SK-N-SH (cell line): ENCODE measurements around the gene ROS1. TPM values are rescaled to one million over a fixed set of nuclear protein-coding genes. Genes with fewer than 3 reads are reported as not detected.

Experiments used
- CTCF ChIA-PET: fragments of 300-600, 350-600 bp; formaldehyde crosslinking; extraction: SDS; loops from one replicate; lab custom pipeline; 2021; lab: Yijun Ruan, JAX
- POLR2A ChIA-PET: fragments of 350-600 bp; sonication (Branson Sonifier 250); formaldehyde crosslinking; extraction: SDS; loops from one replicate; lab custom pipeline; 2020; ENCODE audit warnings: antibody characterized with exemption, inconsistent platforms; lab: Yijun Ruan, JAX
- DNase-seq: peaks from one replicate; pipeline ENCODE4 v3.0.0; 2012
- H2AFZ ChIP-seq: fragments of 200-600 bp; sonication (generic); 2 replicates; pipeline ENCODE4 v1.8.1; 2016; ENCODE audit warnings: antibody characterized with exemption, mild to moderate bottlenecking, low read depth
- H3F3A ChIP-seq: fragments of 200-600 bp; sonication (generic); replicated peaks from 2 replicates; pipeline ENCODE3; 2016; ENCODE audit warnings: antibody characterized with exemption, mild to moderate bottlenecking; ENCODE audit not compliant: insufficient read depth
- H3K27ac ChIP-seq, 2 experiments: fragments of 200-500 bp in 1 of 2; fragments of 200-600 bp in 1 of 2; sonication (Bioruptor generic) in 1 of 2; sonication (generic), shearing (Covaris generic) in 1 of 2; 2 replicates each; pipeline versions ENCODE4 v1.5.1 to v1.6.1; 2014 to 2016; ENCODE audit warnings: low read depth in 2 of 2, inconsistent platforms in 1 of 2, low read length in 1 of 2, mild to moderate bottlenecking in 1 of 2, mixed read lengths in 1 of 2
- H3K27me3 ChIP-seq: fragments of 200-600 bp; sonication (generic), shearing (Covaris generic); 2 replicates; pipeline ENCODE4 v1.6.1; 2016; ENCODE audit warnings: mixed run types; ENCODE audit not compliant: insufficient read depth
- H3K36me3 ChIP-seq, 2 experiments: fragments of 200-500 bp in 1 of 2; fragments of 200-600 bp in 1 of 2; sonication (Bioruptor generic) in 1 of 2; sonication (generic) in 1 of 2; replicated peaks in 1 of 2; 2 replicates each; pipeline versions ENCODE3 to v1.5.1; 2014 to 2016; ENCODE audit warnings: low read length in 1 of 2, mild to moderate bottlenecking in 1 of 2; ENCODE audit not compliant: insufficient read depth in 2 of 2, control insufficient read depth in 1 of 2
- H3K4me1 ChIP-seq, 2 experiments: fragments of 200-500 bp in 1 of 2; fragments of 200-600 bp in 1 of 2; sonication (Bioruptor generic) in 1 of 2; sonication (generic), shearing (Covaris generic) in 1 of 2; 2 replicates each; pipeline versions ENCODE4 v1.5.1 to v1.6.1; 2014 to 2016; ENCODE audit warnings: low read depth in 1 of 2, low read length in 1 of 2, mixed run types in 1 of 2; ENCODE audit not compliant: insufficient read depth in 2 of 2, control insufficient read depth in 1 of 2
- H3K4me2 ChIP-seq: fragments of 200-600 bp; sonication (generic), shearing (Covaris generic); 2 replicates; pipeline ENCODE4 v1.6.1; 2017; ENCODE audit warnings: mixed run types
- H3K4me3 ChIP-seq, 2 experiments: fragments of 200-500 bp in 1 of 2; fragments of 200-600 bp in 1 of 2; sonication (Bioruptor generic) in 1 of 2; sonication (generic), shearing (Covaris generic) in 1 of 2; 2 replicates each; pipeline versions ENCODE4 v1.5.1 to v1.8.1; 2014 to 2016; ENCODE audit warnings: low read depth in 2 of 2, inconsistent platforms in 1 of 2, low read length in 1 of 2, mild to moderate bottlenecking in 1 of 2, mixed read lengths in 1 of 2, moderate library complexity in 1 of 2
- H3K79me2 ChIP-seq: fragments of 200-600 bp; sonication (generic); 2 replicates; pipeline ENCODE4 v1.8.1; 2017; ENCODE audit warnings: mild to moderate bottlenecking; ENCODE audit not compliant: insufficient read depth
- H3K9ac ChIP-seq: fragments of 200-600 bp; sonication (generic); 2 replicates; pipeline ENCODE4 v1.6.1; 2017; ENCODE audit warnings: mixed run types
- H3K9me2 ChIP-seq: fragments of 200-600 bp; sonication (generic); 2 replicates; pipeline ENCODE4 v1.6.1; 2017; ENCODE audit warnings: mixed run types
- H3K9me3 ChIP-seq: fragments of 200-600 bp; sonication (generic); 2 replicates; pipeline ENCODE4 v1.6.1; 2017; ENCODE audit warnings: mixed run types, mild to moderate bottlenecking, moderate library complexity
- H4K20me1 ChIP-seq: fragments of 200-600 bp; sonication (generic); 2 replicates; pipeline ENCODE4 v1.6.1; 2017; ENCODE audit warnings: mild to moderate bottlenecking, mixed run types; ENCODE audit not compliant: insufficient read depth
- FOXJ3 ChIP-seq: sonication (generic); formaldehyde crosslinking; IDR thresholded peaks from 2 replicates; pipeline ENCODE4 v1.5.1; 2020; ENCODE audit warnings: mild to moderate bottlenecking, missing genetic modification reagents
- FOXM1 ChIP-seq: IDR thresholded peaks from 2 replicates; pipeline ENCODE4 v1.4.0; 2012; ENCODE audit warnings: low read depth, mild to moderate bottlenecking
- GATA2 ChIP-seq: sonication (generic); formaldehyde crosslinking; IDR thresholded peaks from 2 replicates; pipeline ENCODE4 v1.5.0; 2020; ENCODE audit warnings: mild to moderate bottlenecking, missing genetic modification reagents
- JUND ChIP-seq: IDR thresholded peaks from 2 replicates; pipeline ENCODE4 v1.4.0; 2012
- NFIC ChIP-seq: IDR thresholded peaks from 2 replicates; pipeline ENCODE4 v1.4.0; 2012; ENCODE audit warnings: borderline replicate concordance
- RAD21 ChIP-seq: IDR thresholded peaks from 2 replicates; pipeline ENCODE4 v1.6.1; 2012; ENCODE audit warnings: mild to moderate bottlenecking, low read length
- RCOR1 ChIP-seq: fragments of 150-350 bp; IDR thresholded peaks from 2 replicates; pipeline ENCODE4 v1.6.1; 2017; ENCODE audit warnings: antibody characterized with exemption, low read length
- SMC3 ChIP-seq: IDR thresholded peaks from 2 replicates; pipeline ENCODE4 v1.6.1; 2012; ENCODE audit warnings: low read depth, low read length, improper control_type of control experiment
- TCF12 ChIP-seq: IDR thresholded peaks from 2 replicates; pipeline ENCODE4 v1.4.0; 2012
- TEAD4 ChIP-seq: IDR thresholded peaks from 2 replicates; pipeline ENCODE4 v1.4.0; 2012; ENCODE audit warnings: mild to moderate bottlenecking, borderline replicate concordance; ENCODE audit not compliant: insufficient read depth
- WGBS: methylation state at CpG from one replicate; pipeline ENCODE4 v1.1.6; 2017; ENCODE audit warnings: low lambda C conversion rate; 5-methylcytosine and 5-hydroxymethylcytosine counted together
- polyA plus RNA-seq, 3 experiments: library from polyadenylated mRNA; depleted of rRNA; stranded (reverse); fragments of >200 nt; gene quantifications; 2 replicates each; pipeline ENCODE4 v1.2.3, GENCODE V29; 2012
- TF ChIP-seq, protein P1 (sequence below): IDR thresholded peaks from 2 replicates; pipeline ENCODE4 v1.6.1; 2012; ENCODE audit warnings: mild to moderate bottlenecking, low read depth, low read length, moderate library complexity
- TF ChIP-seq, protein P2 (sequence below): IDR thresholded peaks from 2 replicates; pipeline ENCODE4; 2012
- TF ChIP-seq, protein P3 (sequence below): fragments of 150-350 bp; IDR thresholded peaks from 2 replicates; pipeline ENCODE4 v1.6.1; 2017; ENCODE audit warnings: antibody characterized with exemption, low read length, low read depth, borderline replicate concordance
- TF ChIP-seq, protein P4 (sequence below): IDR thresholded peaks from 2 replicates; pipeline ENCODE4 v1.4.0; 2012; ENCODE audit warnings: low read depth, borderline replicate concordance
- TF ChIP-seq, protein P5 (sequence below): fragments of 200-600 bp; sonication (generic); IDR thresholded peaks from 2 replicates; pipeline ENCODE4 v1.6.1; 2017; ENCODE audit warnings: antibody characterized with exemption, mild to moderate bottlenecking, moderate library complexity

ROS1 gene
- polyA plus RNA-seq, 1 of the 3 experiments (the other 2 are of a cell fraction): 1.8 TPM

DNA sequence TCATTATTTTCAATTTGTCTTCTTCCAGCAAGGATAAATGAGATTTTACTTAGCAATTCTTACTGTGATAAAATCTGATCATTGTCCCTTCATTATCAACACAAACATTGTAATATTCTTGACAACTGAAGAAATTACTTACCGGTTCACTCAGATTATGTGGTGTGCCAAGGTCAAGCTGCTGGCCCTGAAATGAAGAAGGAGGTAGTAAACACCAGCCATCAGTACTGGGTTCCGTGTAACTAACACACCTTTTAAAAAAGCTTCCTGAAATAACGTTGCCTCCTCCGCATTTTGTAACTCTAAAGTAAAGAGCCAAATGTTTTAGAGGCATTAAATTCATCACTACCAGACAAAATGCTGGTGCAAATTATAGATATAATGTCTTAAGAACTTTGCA lies 7.4 kb downstream of the ROS1 start:
- Histone ChIP-seq H3K9me3 (no peaks in the 10 kb centered on the region), H2AFZ (no peak overlapping the region), H3K9me2 (no peaks in the 10 kb centered on the region), H3K27me3 (no peaks in the 10 kb centered on the region; the same call in 1 of the 2 replicates), H3K4me3 (no peak overlapping the region), H3K79me2 (no peaks in the 10 kb centered on the region), H3K36me3 (no peaks in the 10 kb centered on the region), H3K9ac (no peak overlapping the region), H3K4me1 (no peaks in the 10 kb centered on the region), H3K4me2 (no peak overlapping the region), H3F3A (no peaks in the 10 kb centered on the region), H4K20me1 (no peaks in the 10 kb centered on the region), H3K27ac (no peak overlapping the region)
- POLR2A ChIA-PET: no interaction called here
- no peak for DNase-seq
- CTCF ChIA-PET: no interaction called here
- TF ChIP-seq TEAD4 (no peak), GATA2 (CRISPR knock-in tag) (no peak), FOXJ3 (CRISPR knock-in tag) (no peak), TCF12 (no peak), FOXM1 (no peak), RAD21 (no peak), JUND (no peak), NFIC (no peak), RCOR1 (no peak), SMC3 (no peak)
- TF ChIP-seq, protein P1, sequence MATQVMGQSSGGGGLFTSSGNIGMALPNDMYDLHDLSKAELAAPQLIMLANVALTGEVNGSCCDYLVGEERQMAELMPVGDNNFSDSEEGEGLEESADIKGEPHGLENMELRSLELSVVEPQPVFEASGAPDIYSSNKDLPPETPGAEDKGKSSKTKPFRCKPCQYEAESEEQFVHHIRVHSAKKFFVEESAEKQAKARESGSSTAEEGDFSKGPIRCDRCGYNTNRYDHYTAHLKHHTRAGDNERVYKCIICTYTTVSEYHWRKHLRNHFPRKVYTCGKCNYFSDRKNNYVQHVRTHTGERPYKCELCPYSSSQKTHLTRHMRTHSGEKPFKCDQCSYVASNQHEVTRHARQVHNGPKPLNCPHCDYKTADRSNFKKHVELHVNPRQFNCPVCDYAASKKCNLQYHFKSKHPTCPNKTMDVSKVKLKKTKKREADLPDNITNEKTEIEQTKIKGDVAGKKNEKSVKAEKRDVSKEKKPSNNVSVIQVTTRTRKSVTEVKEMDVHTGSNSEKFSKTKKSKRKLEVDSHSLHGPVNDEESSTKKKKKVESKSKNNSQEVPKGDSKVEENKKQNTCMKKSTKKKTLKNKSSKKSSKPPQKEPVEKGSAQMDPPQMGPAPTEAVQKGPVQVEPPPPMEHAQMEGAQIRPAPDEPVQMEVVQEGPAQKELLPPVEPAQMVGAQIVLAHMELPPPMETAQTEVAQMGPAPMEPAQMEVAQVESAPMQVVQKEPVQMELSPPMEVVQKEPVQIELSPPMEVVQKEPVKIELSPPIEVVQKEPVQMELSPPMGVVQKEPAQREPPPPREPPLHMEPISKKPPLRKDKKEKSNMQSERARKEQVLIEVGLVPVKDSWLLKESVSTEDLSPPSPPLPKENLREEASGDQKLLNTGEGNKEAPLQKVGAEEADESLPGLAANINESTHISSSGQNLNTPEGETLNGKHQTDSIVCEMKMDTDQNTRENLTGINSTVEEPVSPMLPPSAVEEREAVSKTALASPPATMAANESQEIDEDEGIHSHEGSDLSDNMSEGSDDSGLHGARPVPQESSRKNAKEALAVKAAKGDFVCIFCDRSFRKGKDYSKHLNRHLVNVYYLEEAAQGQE: no peak
- TF ChIP-seq, protein P2, sequence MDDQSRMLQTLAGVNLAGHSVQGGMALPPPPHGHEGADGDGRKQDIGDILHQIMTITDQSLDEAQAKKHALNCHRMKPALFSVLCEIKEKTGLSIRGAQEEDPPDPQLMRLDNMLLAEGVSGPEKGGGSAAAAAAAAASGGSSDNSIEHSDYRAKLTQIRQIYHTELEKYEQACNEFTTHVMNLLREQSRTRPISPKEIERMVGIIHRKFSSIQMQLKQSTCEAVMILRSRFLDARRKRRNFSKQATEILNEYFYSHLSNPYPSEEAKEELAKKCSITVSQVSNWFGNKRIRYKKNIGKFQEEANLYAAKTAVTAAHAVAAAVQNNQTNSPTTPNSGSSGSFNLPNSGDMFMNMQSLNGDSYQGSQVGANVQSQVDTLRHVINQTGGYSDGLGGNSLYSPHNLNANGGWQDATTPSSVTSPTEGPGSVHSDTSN: no peak
- TF ChIP-seq, protein P3, sequence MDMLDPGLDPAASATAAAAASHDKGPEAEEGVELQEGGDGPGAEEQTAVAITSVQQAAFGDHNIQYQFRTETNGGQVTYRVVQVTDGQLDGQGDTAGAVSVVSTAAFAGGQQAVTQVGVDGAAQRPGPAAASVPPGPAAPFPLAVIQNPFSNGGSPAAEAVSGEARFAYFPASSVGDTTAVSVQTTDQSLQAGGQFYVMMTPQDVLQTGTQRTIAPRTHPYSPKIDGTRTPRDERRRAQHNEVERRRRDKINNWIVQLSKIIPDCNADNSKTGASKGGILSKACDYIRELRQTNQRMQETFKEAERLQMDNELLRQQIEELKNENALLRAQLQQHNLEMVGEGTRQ: no peak
- 17% methylated on average over 4 of the region's 4 CpGs for WGBS

DNA sequence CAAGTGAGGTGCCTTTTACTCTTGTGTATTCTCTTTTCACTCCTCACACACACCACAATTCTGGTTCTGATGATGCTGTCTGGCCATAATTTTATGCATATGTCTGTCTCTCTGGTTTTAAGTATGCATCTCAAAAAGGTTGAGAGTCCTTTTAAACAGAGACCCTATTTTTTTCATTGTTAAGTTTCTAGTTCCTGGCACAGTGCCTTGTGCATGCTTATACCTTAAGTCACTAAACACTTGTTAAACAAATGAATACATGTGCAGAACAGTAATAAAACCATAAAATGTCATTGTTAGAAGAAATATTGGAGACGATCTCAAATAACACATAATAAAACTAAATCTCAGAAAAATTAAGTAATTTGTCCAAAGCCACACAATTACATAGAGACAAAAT lies 7.9 kb downstream of the ROS1 start:
- Histone ChIP-seq H3K4me2 (no peak overlapping the region), H2AFZ (no peak overlapping the region), H4K20me1 (no peaks in the 10 kb centered on the region), H3K9ac (no peak overlapping the region), H3K9me3 (no peaks in the 10 kb centered on the region), H3K27ac (no peak overlapping the region), H3K4me3 (no peak overlapping the region), H3F3A (no peaks in the 10 kb centered on the region), H3K36me3 (no peaks in the 10 kb centered on the region), H3K4me1 (no peaks in the 10 kb centered on the region), H3K9me2 (no peaks in the 10 kb centered on the region), H3K79me2 (no peaks in the 10 kb centered on the region), H3K27me3 (no peaks in the 10 kb centered on the region; the same call in 1 of the 2 replicates)
- no peak for DNase-seq
- WGBS: 31% methylated on average over 1 of the region's 1 CpG
- ChIA-PET CTCF (no interaction called here), POLR2A (no interaction called here)
- TF ChIP-seq, protein P4, sequence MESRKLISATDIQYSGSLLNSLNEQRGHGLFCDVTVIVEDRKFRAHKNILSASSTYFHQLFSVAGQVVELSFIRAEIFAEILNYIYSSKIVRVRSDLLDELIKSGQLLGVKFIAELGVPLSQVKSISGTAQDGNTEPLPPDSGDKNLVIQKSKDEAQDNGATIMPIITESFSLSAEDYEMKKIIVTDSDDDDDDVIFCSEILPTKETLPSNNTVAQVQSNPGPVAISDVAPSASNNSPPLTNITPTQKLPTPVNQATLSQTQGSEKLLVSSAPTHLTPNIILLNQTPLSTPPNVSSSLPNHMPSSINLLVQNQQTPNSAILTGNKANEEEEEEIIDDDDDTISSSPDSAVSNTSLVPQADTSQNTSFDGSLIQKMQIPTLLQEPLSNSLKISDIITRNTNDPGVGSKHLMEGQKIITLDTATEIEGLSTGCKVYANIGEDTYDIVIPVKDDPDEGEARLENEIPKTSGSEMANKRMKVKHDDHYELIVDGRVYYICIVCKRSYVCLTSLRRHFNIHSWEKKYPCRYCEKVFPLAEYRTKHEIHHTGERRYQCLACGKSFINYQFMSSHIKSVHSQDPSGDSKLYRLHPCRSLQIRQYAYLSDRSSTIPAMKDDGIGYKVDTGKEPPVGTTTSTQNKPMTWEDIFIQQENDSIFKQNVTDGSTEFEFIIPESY: no peak
- TF ChIP-seq, protein P5, sequence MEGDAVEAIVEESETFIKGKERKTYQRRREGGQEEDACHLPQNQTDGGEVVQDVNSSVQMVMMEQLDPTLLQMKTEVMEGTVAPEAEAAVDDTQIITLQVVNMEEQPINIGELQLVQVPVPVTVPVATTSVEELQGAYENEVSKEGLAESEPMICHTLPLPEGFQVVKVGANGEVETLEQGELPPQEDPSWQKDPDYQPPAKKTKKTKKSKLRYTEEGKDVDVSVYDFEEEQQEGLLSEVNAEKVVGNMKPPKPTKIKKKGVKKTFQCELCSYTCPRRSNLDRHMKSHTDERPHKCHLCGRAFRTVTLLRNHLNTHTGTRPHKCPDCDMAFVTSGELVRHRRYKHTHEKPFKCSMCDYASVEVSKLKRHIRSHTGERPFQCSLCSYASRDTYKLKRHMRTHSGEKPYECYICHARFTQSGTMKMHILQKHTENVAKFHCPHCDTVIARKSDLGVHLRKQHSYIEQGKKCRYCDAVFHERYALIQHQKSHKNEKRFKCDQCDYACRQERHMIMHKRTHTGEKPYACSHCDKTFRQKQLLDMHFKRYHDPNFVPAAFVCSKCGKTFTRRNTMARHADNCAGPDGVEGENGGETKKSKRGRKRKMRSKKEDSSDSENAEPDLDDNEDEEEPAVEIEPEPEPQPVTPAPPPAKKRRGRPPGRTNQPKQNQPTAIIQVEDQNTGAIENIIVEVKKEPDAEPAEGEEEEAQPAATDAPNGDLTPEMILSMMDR: no peak
